Heart right ventricle (tissue), 16 donors: ENCODE data around the gene RNF40. TPM values are rescaled to one million over a fixed set of nuclear protein-coding genes. Genes with fewer than 3 reads are reported as not detected.

ENCODE experiments used
- ATAC-seq, 8 donors: fragments of 200-7000 bp; cut with Tn5 transposase; one replicate each; pipeline ENCODE4 v1.9.1; 2020; ENCODE audit warnings: mild to moderate bottlenecking in 8 of 8, moderate library complexity in 8 of 8, moderate number of reproducible peaks in 1 of 8
- DNase-seq, 2 donors: peaks; one replicate each; pipeline ENCODE4 v3.0.0-alpha.2; 2020
- H3K27ac ChIP-seq, 10 donors: fragments of 200-600 bp; sonication (generic) in 2 of 10; one replicate each; pipeline versions ENCODE4 v1.5.0 to v1.8.0; 2020 to 2022; ENCODE audit warnings: mild to moderate bottlenecking in 3 of 10
- H3K27me3 ChIP-seq, 7 donors: fragments of 200-600 bp; one replicate each; pipeline ENCODE4 v1.8.0; 2021 to 2022; ENCODE audit warnings: mild to moderate bottlenecking in 2 of 7
- H3K36me3 ChIP-seq, 9 donors: fragments of 200-600 bp; sonication (generic) in 1 of 9; one replicate each; pipeline versions ENCODE4 v1.5.0 to v1.8.0; 2020 to 2022; ENCODE audit warnings: mild to moderate bottlenecking in 2 of 9
- H3K4me1 ChIP-seq, 9 donors: fragments of 200-600 bp; sonication (generic) in 1 of 9; one replicate each; pipeline versions ENCODE4 v1.5.0 to v1.8.0; 2020 to 2022; ENCODE audit warnings: mild to moderate bottlenecking in 4 of 9
- H3K4me3 ChIP-seq, 10 donors: fragments of 200-600 bp; sonication (generic) in 2 of 10; one replicate each; pipeline versions ENCODE4 v1.5.0 to v1.8.0; 2020 to 2022; ENCODE audit warnings: mild to moderate bottlenecking in 7 of 10, moderate library complexity in 2 of 10
- H3K9me3 ChIP-seq, 11 donors: fragments of 200-600 bp in 10 of 11; sonication (generic) in 2 of 11; one replicate each; pipeline versions ENCODE4 v1.5.0 to v1.8.0; 2013 to 2022; ENCODE audit warnings: mild to moderate bottlenecking in 2 of 11, control low read depth in 1 of 11, moderate library complexity in 1 of 11
- WGBS, 2 donors: extraction: QIAGEN DNeasy Blood & Tissue Kit; methylation state at CpG; one replicate each; pipeline ENCODE4 v1.1.7; 2013; ENCODE audit warnings: inconsistent platforms in 1 of 2; 5-methylcytosine and 5-hydroxymethylcytosine counted together
- intact Hi-C, 10 donors: fragments of 100-400 bp; cut with DNase I; formaldehyde crosslinking; loops; one replicate each; pipeline versions ENCODE4 v1.11.1 to v1.14.2; 2022
- polyA plus RNA-seq, 2 donors: library from polyadenylated mRNA; stranded (reverse); fragments of 200-250 nt; gene quantifications; one replicate each; pipeline ENCODE4 v1.2.3, GENCODE V29; 2013
- total RNA-seq, 10 donors: library from RNA; stranded (reverse); fragmentation: NEBNext Ultra II Directional in 3 of 10; extraction: Animal tissue kit (Norgen Biotek cat#: 25700) in 3 of 10; gene quantifications; one replicate each; pipeline versions ENCODE4 v1.2.1 to v1.2.4, GENCODE V29; 2021 to 2023
- TF ChIP-seq, protein P1 (sequence below), 9 donors: fragments of 200-600 bp; sonication (generic) in 2 of 9; IDR thresholded peaks; one replicate each; pipeline versions ENCODE4 v1.5.0 to v1.8.0; 2021 to 2022; ENCODE audit warnings: antibody characterized with exemption in 9 of 9, mild to moderate bottlenecking in 5 of 9, moderate library complexity in 1 of 9
- donor health status: Arrhythmogenic right ventricular cardiomyopathy.
- donor health status: ischemic (EF 13 %, LVEDD 7.1; RV severe dilation, severe dysfunction).
- donor health status: healthy with polysubstance abuse.
- donor health status: DM: no; HTN: yes; CAD: no.
- donor health status: DM: no; HTN: no; CAD: no.
- donor health status: ischemic (EF 25% LVEDD 6.9; RV normal size, moderate dysfunction).
- donor health status: ischemic (EF 25% LVEDD 5.7; RV mildly dilated, moderate dysfunction).
- donor health status: healthy.
- donor health status: DM: yes; HTN: yes; CAD: no.
- donor health status: Ischemic cardiomyopathy.
- donor health status: ischemic (EF 35%, LVEDD 5.7; RV mildly dilated, moderate dysfunction).
- donor health status: nonischemic (EF 11% LVEDD 7.7; RV severe dilation, severe dysfunction).
- donor health status: DM: yes; HTN: yes; CAD: no.
- donor health status: PGD.
- donor health status: ischemic (EF 29% LVEDD 5.4; RV normal size, mild dysfunction).
- donor health status: nonischemic (EF 23%, LVEDD 6.1; RV moderate dilation, normal function).

RNF40 gene
- total and polyA plus RNA-seq, 12 donors = 33.0 to 69.9 (median 42.6) TPM

DNA sequence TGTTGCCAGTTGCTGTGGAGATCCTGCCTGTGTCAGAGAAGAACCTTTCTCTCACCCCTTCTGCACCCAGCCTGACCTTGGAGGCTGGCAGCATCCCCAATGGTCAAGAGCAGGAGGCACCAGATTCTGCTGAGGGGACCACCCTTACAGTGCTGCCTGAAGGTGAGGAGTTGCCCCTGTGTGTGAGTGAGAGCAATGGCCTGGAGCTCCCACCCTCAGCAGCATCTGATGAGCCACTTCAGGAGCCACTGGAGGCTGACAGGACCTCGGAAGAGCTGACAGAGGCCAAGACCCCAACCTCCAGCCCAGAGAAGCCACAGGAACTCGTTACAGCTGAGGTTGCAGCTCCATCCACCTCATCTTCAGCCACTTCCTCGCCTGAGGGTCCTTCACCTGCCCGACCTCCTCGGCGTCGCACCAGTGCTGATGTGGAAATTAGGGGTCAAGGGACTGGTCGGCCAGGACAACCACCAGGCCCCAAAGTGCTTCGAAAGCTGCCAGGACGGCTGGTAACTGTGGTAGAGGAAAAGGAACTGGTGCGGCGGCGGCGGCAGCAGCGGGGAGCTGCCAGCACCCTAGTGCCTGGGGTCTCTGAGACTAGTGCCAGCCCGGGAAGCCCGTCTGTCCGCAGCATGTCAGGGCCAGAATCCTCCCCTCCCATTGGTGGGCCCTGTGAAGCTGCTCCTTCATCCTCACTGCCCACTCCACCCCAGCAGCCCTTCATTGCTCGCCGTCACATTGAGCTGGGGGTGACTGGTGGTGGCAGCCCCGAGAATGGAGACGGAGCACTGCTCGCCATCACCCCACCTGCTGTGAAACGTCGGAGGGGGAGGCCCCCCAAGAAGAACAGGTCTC is 24.1 kb upstream of the RNF40 start:
- TF ChIP-seq, protein P1, sequence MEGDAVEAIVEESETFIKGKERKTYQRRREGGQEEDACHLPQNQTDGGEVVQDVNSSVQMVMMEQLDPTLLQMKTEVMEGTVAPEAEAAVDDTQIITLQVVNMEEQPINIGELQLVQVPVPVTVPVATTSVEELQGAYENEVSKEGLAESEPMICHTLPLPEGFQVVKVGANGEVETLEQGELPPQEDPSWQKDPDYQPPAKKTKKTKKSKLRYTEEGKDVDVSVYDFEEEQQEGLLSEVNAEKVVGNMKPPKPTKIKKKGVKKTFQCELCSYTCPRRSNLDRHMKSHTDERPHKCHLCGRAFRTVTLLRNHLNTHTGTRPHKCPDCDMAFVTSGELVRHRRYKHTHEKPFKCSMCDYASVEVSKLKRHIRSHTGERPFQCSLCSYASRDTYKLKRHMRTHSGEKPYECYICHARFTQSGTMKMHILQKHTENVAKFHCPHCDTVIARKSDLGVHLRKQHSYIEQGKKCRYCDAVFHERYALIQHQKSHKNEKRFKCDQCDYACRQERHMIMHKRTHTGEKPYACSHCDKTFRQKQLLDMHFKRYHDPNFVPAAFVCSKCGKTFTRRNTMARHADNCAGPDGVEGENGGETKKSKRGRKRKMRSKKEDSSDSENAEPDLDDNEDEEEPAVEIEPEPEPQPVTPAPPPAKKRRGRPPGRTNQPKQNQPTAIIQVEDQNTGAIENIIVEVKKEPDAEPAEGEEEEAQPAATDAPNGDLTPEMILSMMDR (IDR thresholded peaks at IDR 0.05) = no peak
- H3K27ac ChIP-seq = no peak overlapping the region
- H3K36me3 ChIP-seq = peaks cover 11 to 88% (median 61%) of the 10 kb centered on the region in 9 donors
- no peak overlapping the region for H3K4me3 ChIP-seq
- ATAC-seq (no peak), DNase-seq (no peak)
- H3K4me1 ChIP-seq = peaks cover 10 to 31% (median 21%) of the 10 kb centered on the region in 9 donors
- H3K9me3 ChIP-seq = no peaks in the 10 kb centered on the region
- 94% methylated on average over 25 of the region's 25 CpGs for WGBS, 2 donors
- intact Hi-C loops = no loop called here
- H3K27me3 ChIP-seq = no peaks in the 10 kb centered on the region

DNA sequence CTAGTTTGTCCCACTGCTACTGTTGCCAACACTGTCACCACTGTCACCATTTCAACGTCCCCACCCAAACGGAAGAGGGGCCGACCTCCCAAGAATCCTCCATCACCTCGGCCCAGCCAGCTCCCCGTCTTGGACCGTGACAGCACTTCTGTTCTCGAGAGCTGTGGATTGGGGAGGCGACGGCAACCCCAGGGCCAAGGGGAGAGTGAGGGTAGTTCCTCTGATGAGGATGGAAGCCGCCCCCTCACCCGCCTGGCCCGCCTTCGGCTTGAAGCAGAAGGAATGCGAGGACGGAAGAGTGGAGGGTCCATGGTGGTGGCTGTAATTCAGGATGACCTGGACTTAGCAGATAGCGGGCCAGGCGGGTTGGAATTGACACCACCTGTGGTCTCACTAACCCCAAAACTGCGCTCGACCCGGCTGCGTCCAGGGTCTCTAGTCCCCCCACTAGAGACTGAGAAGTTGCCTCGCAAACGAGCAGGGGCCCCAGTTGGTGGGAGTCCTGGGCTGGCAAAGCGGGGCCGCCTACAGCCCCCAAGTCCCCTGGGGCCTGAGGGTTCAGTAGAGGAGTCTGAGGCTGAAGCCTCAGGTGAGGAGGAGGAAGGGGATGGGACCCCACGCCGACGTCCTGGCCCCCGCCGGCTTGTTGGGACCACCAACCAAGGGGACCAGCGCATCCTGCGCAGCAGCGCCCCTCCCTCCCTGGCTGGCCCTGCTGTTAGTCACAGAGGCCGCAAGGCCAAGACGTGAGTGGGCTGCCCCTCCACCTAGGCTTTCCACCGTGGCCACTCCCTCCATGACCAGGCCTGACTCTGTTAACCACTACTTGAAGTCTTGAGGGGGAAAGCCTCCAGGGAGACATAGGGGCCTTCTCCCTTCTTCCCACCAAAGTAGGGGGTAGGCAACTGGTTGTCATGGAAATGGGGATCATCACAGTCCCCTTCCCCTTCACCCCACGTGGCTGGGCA is 22.9 kb upstream of the RNF40 start:
- DNase-seq (no peak), ATAC-seq (peak in 1 of 8 donors; percentile 25)
- 88 to 90% methylated on average over 37 of the region's 37 CpGs for WGBS, 2 donors
- Histone ChIP-seq H3K27me3 (no peaks in the 10 kb centered on the region), H3K36me3 (peaks cover 11 to 88% (median 50%) of the 10 kb centered on the region in 9 donors), H3K9me3 (no peaks in the 10 kb centered on the region), H3K4me1 (peaks cover 10 to 31% (median 21%) of the 10 kb centered on the region in 9 donors), H3K27ac (peak overlapping the region in 3 of 10 donors; percentile 49 to 70 (median 67)), H3K4me3 (no peak overlapping the region)
- TF ChIP-seq, protein P1 (IDR thresholded peaks at IDR 0.05) = no peak
- intact Hi-C loops = no loop called here

DNA sequence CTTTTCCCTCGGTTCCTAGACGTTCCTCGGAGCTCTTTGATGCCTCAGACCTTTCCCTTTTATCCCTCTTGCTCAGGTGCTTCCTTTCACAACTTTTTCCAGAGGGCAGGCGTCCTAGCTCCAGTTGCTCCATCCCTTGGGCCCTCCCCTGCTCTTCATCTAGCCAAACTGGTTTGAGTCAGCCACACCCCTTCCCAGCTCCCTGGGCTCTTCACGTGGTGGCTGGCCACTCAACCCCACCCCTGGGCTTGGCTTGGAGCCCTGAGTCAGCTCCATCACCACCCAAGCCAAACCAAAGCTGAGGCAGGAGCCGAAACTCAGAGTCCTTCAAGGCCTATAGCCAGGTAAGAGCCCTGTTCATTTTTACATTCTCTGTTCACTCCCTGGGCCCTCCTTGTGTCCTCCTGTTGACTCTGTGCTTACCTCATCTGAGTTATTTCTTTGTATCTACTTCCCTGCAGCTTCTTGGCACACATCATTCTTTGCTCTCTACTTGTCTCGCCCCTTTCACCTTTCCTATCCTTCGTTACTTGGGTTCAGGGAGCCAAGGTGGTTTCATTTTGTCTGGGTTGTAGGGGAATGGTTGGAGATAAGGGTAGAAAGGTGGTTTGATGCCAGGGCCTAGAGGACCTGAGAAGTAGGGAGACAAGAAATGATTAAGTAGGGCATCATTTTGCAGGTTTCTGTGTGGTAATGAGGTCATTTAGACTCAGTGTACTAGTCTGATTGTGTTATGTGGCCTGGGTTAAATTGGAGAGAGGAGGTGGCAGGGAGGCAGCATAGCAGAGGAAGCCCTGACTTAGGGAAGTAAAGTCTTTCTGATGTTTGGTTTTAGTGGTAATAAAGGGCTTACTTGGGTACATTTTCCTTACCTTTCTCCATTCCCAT is 21.5 kb upstream of the RNF40 start:
- no peaks in the 10 kb centered on the region for H3K27me3 ChIP-seq
- peaks cover 10 to 33% (median 21%) of the 10 kb centered on the region in 9 donors for H3K4me1 ChIP-seq
- intact Hi-C loops = loop anchor here in 1 of 10 donors (5.0 kb wide), 1 partner anchor 38 kb away; no protein-coding TSS in a partner anchor
- peak; percentile 59 to 85 (median 80) for ATAC-seq
- H3K4me3 ChIP-seq = peak overlapping the region in 1 of 10 donors; percentile 12
- H3K27ac ChIP-seq = peak overlapping the region in 9 of 10 donors; percentile 10 to 70 (median 53)
- 51% methylated on average over 8 of the region's 8 CpGs for WGBS, 2 donors
- TF ChIP-seq, protein P1 (IDR thresholded peaks at IDR 0.05) = no peak
- H3K9me3 ChIP-seq = no peaks in the 10 kb centered on the region
- peaks cover 11 to 88% (median 39%) of the 10 kb centered on the region in 9 donors for H3K36me3 ChIP-seq
- peak; percentile 76 to 80 for DNase-seq
